Measurements from ENCODE around the gene ACMSD. TPM values are rescaled to one million over a fixed set of nuclear protein-coding genes. Genes with fewer than 3 reads are reported as not detected.

The ACMSD gene
- polyA plus RNA-seq, 2 of the 4 experiments (the other 2 are of a cell fraction), result 0.09 TPM; not detected in 1

- ChIA-PET CTCF (no interaction called here), POLR2A (no interaction called here)
- TF ChIP-seq HES2 (IDR thresholded peaks at IDR 0.05), result no peak
- no peak for TF ChIP-seq CHD2 (IDR thresholded peaks at IDR 0.05; ENCODE audit: low read length, partially characterized antibody)
- TF ChIP-seq GATA3 (IDR thresholded peaks at IDR 0.05; ENCODE audit: borderline replicate concordance), result no peak
- TF ChIP-seq ZSCAN20 (CRISPR knock-in tag; IDR thresholded peaks at IDR 0.05), result no peak
- no peak for TF ChIP-seq EP300 (IDR thresholded peaks at IDR 0.05)
- TF ChIP-seq ATOH8 (CRISPR knock-in tag; IDR thresholded peaks at IDR 0.05; ENCODE audit: low read depth), result no peak
- no peak for TF ChIP-seq FOSB (CRISPR knock-in tag; IDR thresholded peaks at IDR 0.05)
- TF ChIP-seq JUNB (IDR thresholded peaks at IDR 0.05), result no peak
- no peak for TF ChIP-seq HMGXB4 (CRISPR knock-in tag; IDR thresholded peaks at IDR 0.05; ENCODE audit: borderline replicate concordance)
- TF ChIP-seq ZFP36 (IDR thresholded peaks at IDR 0.05; ENCODE audit: borderline replicate concordance, partially characterized antibody), result no peak
- TF ChIP-seq BHLHE40 (IDR thresholded peaks at IDR 0.05; ENCODE audit: low read depth, low read length), result no peak
- no peak for TF ChIP-seq RCOR1 (IDR thresholded peaks at IDR 0.05; ENCODE audit: low read depth, low read length)
- TF ChIP-seq HEYL (CRISPR knock-in tag; IDR thresholded peaks at IDR 0.05), result no peak
- no peak for TF ChIP-seq HOXB13 (CRISPR knock-in tag; IDR thresholded peaks at IDR 0.05; ENCODE audit: low read depth)
- TF ChIP-seq USF2 (IDR thresholded peaks at IDR 0.05), result no peak
- no peak for TF ChIP-seq JUN (IDR thresholded peaks at IDR 0.05)
- no peak for TF ChIP-seq NPAS2 (CRISPR knock-in tag; IDR thresholded peaks at IDR 0.05; ENCODE audit: borderline replicate concordance)
- no peak for TF ChIP-seq E2F6 (IDR thresholded peaks at IDR 0.05; ENCODE audit: borderline replicate concordance, low read depth)
- no peak overlapping the region for H3K27ac ChIP-seq
- ATAC-seq (no peak), DNase-seq (ENCODE audit: low read depth in 1 of 2, low spot score in 1 of 2) (no peak), FAIRE-seq (no peak)
- WGBS (ENCODE audit: missing lambda C conversion rate), result 91% methylated on average over 7 of the region's 7 CpGs
- no peak overlapping the region for H3K4me3 ChIP-seq
- no peak overlapping the region for H3K4me2 ChIP-seq
- no peaks in the 10 kb centered on the region for H3K9me3 ChIP-seq
- no peaks in the 10 kb centered on the region for H3K4me1 ChIP-seq
Measured at GRCh38 chr2:134949981-134950708, 111.7 kb downstream of the ACMSD start.

DNA sequence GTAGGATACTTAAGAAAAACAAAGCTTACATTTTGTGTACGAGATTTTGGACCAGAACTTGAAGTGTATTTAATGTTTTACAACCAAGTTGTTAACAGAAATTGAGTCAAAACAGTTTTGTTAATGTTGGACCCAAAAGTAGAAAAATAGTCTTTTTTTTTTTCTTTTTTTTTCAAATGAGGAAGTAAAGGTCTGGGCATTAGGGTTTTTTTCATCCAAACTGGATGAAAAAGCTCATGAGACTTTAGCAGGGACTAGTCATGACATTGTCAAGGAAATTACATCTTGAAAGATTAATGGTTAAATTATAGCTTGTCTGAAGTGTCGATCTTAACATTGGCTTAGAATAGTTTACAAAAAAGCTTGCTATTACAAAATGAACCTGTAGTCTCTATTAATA lies 112.5 kb downstream of the ACMSD start:
- Histone ChIP-seq H3K27ac (no peak overlapping the region), H3K4me2 (no peak overlapping the region), H3K9me3 (no peaks in the 10 kb centered on the region), H3K4me3 (no peak overlapping the region), H3K4me1 (no peaks in the 10 kb centered on the region)
- 90% methylated on average over 2 of the region's 2 CpGs for WGBS (ENCODE audit: missing lambda C conversion rate)
- ATAC-seq (no peak), FAIRE-seq (no peak), DNase-seq (ENCODE audit: low read depth in 1 of 2, low spot score in 1 of 2) (no peak)
- no peak for TF ChIP-seq PHF8 (IDR thresholded peaks at IDR 0.05; ENCODE audit: borderline replicate concordance, low read depth)
- CTCF ChIA-PET, result no interaction called here
- POLR2A ChIA-PET, result no interaction called here

Small RNA genes lying within 50 kb of the gene (small RNA-seq; reads per million reads assigned to genes)
- gene AC110620.1 (0 reads per million in 6 experiments), gene MIR5590 (0 reads per million in 6 experiments)

Other genes starting within 250 kb of the ACMSD start
- not detected in 2 replicates for gene TMEM163, start 119.6 kb upstream of the ACMSD start, polyA plus RNA-seq (2011; rRNA removed)
- 0.07 TPM in 1 of 3 replicates, not detected in the others for gene TMEM163, start 119.6 kb upstream of the ACMSD start, polyA plus RNA-seq (2017; fragmentation: RNase III; extraction: RNeasy Plus Mini Kit Qiagen cat#74134 plus additional on column Dnase treatment)
- 20.7 and 24.4 TPM in 2 replicates for gene CCNT2, start 80.2 kb downstream of the ACMSD start, polyA plus RNA-seq (2011; rRNA removed)
- 12.6 to 14.8 TPM (median 12.8 TPM) in 3 replicates for gene CCNT2, start 80.2 kb downstream of the ACMSD start, polyA plus RNA-seq (2017; fragmentation: RNase III; extraction: RNeasy Plus Mini Kit Qiagen cat#74134 plus additional on column Dnase treatment)
- not detected in 2 replicates for gene MAP3K19, start 208.8 kb downstream of the ACMSD start, polyA plus RNA-seq (2011; rRNA removed)
- not detected in 3 replicates for gene MAP3K19, start 208.8 kb downstream of the ACMSD start, polyA plus RNA-seq (2017; fragmentation: RNase III; extraction: RNeasy Plus Mini Kit Qiagen cat#74134 plus additional on column Dnase treatment)
- gene RAB3GAP1, start 213.7 kb downstream of the ACMSD start, polyA plus RNA-seq (2011; rRNA removed), result 40.8 and 44.6 TPM in 2 replicates
- 29.7 to 31.3 TPM (median 30.1 TPM) in 3 replicates for gene RAB3GAP1, start 213.7 kb downstream of the ACMSD start, polyA plus RNA-seq (2017; fragmentation: RNase III; extraction: RNeasy Plus Mini Kit Qiagen cat#74134 plus additional on column Dnase treatment)